Measurements from ENCODE around the gene SWT1. TPM values are rescaled to one million over a fixed set of nuclear protein-coding genes. Genes with fewer than 3 reads are reported as not detected.

Gene SWT1
- total RNA-seq, 1 donor from 2014 or later, result 2.4 TPM

DNA sequence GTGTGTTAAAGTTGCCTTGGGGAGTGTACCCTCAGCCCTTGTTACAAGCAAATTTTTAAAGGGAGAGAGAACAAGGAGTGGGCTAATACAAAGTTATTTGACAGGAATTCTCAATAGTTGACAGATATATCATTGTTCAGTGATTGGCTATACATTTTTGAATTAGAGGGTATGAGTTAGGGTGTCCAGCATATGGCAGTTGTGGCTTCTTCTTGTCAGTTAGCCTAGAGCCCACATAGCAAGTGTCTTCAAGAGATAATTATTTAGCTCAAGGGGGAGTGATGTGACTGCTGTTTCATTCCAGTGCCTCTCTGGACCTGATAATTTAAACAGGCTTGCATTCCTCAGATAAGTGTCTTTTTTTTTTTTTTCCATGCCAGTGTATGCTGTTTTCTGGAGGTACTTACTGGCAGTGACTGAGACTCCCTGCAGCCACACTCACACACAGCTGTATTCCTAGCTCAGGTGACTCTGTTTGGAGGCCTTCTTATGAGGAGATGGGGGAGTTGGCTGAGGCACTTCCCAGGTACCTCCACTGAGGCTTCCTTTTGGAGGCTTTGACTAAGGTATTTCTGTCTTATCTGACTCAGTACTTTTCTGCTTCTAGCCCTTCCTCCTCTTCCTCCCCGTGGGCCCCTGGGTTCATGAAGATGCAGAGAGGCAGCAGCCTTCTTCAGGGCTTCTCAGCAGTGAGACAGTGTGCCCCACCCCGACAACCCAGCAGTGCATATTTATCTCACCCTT is 127.7 kb downstream of the SWT1 start:
- no peak for TF ChIP-seq CTCF (conservative IDR thresholded peaks at IDR 0.05; ENCODE audit: low read depth, low read length)
- H3K4me3 ChIP-seq (ENCODE audit: low read depth, low read length), result no peak overlapping the region
- no peak for DNase-seq (ENCODE audit: low read depth)

- DNase-seq (ENCODE audit: low read depth), result no peak
- no peak overlapping the region for H3K4me3 ChIP-seq (ENCODE audit: low read depth, low read length)
- TF ChIP-seq CTCF (conservative IDR thresholded peaks at IDR 0.05; ENCODE audit: low read depth, low read length), result no peak
Observed at GRCh38 chr1:185287451-185287850, 130.5 kb downstream of the SWT1 start.

DNA sequence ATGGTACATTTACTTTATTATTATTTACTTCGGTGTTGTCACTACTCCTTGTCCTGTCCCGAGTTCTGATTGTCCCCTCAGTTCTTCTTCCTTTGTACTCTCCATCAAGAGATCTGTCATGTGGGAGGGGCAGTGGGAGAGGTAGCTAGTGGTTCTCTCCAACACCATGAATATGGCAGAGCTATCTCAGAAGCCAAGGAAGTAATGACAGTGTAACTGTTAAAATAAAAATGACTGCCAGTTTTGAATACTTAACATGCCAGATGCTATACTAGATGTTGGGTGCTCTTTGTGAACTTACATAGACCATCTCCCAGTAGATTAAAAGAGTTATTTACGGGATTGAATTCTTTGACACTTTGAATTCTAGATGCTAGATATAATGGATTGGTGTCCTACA is 131.5 kb downstream of the SWT1 start:
- no peak for TF ChIP-seq CTCF (conservative IDR thresholded peaks at IDR 0.05; ENCODE audit: low read depth, low read length)
- no peak overlapping the region for H3K4me3 ChIP-seq (ENCODE audit: low read depth, low read length)
- no peak for DNase-seq (ENCODE audit: low read depth)

- TF ChIP-seq CTCF (conservative IDR thresholded peaks at IDR 0.05; ENCODE audit: low read depth, low read length), result no peak
- H3K4me3 ChIP-seq (ENCODE audit: low read depth, low read length), result no peak overlapping the region
- DNase-seq (ENCODE audit: low read depth), result no peak
Observed at GRCh38 chr1:185289880-185290279, 132.9 kb downstream of the SWT1 start.

- DNase-seq (ENCODE audit: low read depth), result no peak
- no peak for TF ChIP-seq CTCF (conservative IDR thresholded peaks at IDR 0.05; ENCODE audit: low read depth, low read length)
- no peak overlapping the region for H3K4me3 ChIP-seq (ENCODE audit: low read depth, low read length)
Observed at GRCh38 chr1:185291159-185291558, 134.2 kb downstream of the SWT1 start.

DNA sequence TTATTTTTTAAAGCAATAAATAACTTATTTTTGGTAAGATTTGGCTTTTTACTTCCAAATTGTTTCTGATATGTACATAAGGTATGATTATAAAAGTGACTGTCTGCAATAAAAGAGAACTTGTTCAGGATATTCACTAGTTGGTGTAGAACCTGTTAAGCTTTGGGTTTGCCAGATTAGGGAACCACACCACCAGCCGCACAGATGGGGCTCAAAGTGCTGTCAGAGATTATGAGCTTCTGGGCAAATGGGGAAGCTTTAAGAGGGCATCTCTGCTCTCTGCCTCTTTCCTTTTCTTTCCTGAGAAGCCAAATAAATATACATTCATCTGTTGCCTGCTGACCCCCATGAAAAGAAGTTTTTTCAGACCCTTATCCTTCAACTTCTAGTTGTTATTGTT is 134.7 kb downstream of the SWT1 start:
- DNase-seq (ENCODE audit: low read depth), result no peak
- TF ChIP-seq CTCF (conservative IDR thresholded peaks at IDR 0.05; ENCODE audit: low read depth, low read length), result no peak

GRCh38 chr1:185292237-185292636 is 135.3 kb downstream of the SWT1 start:
- H3K4me3 ChIP-seq (ENCODE audit: low read depth, low read length), result no peak overlapping the region
- no peak for DNase-seq (ENCODE audit: low read depth)
- TF ChIP-seq CTCF (conservative IDR thresholded peaks at IDR 0.05; ENCODE audit: low read depth, low read length), result no peak

More for the DNA sequence above, 134.7 kb downstream of the SWT1 start:
- no peak overlapping the region for H3K4me3 ChIP-seq (ENCODE audit: low read depth, low read length)

Measured in epithelial cell of proximal tubule (primary cell).